ENCODE measurements around the gene SYCP2. TPM values are rescaled to one million over a fixed set of nuclear protein-coding genes. Genes with fewer than 3 reads are reported as not detected.
A peak's percentile ranks its signal among the peaks of the same experiment; 100 is the strongest.

SYCP2 gene, protein sequence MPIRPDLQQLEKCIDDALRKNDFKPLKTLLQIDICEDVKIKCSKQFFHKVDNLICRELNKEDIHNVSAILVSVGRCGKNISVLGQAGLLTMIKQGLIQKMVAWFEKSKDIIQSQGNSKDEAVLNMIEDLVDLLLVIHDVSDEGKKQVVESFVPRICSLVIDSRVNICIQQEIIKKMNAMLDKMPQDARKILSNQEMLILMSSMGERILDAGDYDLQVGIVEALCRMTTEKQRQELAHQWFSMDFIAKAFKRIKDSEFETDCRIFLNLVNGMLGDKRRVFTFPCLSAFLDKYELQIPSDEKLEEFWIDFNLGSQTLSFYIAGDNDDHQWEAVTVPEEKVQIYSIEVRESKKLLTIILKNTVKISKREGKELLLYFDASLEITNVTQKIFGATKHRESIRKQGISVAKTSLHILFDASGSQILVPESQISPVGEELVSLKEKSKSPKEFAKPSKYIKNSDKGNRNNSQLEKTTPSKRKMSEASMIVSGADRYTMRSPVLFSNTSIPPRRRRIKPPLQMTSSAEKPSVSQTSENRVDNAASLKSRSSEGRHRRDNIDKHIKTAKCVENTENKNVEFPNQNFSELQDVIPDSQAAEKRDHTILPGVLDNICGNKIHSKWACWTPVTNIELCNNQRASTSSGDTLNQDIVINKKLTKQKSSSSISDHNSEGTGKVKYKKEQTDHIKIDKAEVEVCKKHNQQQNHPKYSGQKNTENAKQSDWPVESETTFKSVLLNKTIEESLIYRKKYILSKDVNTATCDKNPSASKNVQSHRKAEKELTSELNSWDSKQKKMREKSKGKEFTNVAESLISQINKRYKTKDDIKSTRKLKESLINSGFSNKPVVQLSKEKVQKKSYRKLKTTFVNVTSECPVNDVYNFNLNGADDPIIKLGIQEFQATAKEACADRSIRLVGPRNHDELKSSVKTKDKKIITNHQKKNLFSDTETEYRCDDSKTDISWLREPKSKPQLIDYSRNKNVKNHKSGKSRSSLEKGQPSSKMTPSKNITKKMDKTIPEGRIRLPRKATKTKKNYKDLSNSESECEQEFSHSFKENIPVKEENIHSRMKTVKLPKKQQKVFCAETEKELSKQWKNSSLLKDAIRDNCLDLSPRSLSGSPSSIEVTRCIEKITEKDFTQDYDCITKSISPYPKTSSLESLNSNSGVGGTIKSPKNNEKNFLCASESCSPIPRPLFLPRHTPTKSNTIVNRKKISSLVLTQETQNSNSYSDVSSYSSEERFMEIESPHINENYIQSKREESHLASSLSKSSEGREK (N-terminal part only)
- total RNA-seq (3.1 TPM), polyA plus RNA-seq (ENCODE audit: insufficient read depth in 1 of 8, insufficient read length in 8 of 8, low replicate concordance in 1 of 8) (1 to 10 TPM; 2.1 to 6.0 (median 3.2) TPM)
- long read RNA-seq, donor 1 = 0 reads
- long read RNA-seq, donor 2 = 0 reads
- long read RNA-seq, donor 3 = 0 reads
- long read RNA-seq, donor 4 = 0 reads
- long read RNA-seq, donor 5 = 0 reads
- long read RNA-seq, donor 6 = 0 reads
- long read RNA-seq, donor 7, partial matches to known transcripts = 0 of 14 reads
- long read RNA-seq, donor 7, other reads (novel, unspliced or antisense) = 14 of 14 reads
- long read RNA-seq, donor 8 = 0 reads
- long read RNA-seq, donor 9 = 0 reads
- long read RNA-seq, donor 10 = 0 reads
- long read RNA-seq, donor 11 = 0 reads

DNA sequence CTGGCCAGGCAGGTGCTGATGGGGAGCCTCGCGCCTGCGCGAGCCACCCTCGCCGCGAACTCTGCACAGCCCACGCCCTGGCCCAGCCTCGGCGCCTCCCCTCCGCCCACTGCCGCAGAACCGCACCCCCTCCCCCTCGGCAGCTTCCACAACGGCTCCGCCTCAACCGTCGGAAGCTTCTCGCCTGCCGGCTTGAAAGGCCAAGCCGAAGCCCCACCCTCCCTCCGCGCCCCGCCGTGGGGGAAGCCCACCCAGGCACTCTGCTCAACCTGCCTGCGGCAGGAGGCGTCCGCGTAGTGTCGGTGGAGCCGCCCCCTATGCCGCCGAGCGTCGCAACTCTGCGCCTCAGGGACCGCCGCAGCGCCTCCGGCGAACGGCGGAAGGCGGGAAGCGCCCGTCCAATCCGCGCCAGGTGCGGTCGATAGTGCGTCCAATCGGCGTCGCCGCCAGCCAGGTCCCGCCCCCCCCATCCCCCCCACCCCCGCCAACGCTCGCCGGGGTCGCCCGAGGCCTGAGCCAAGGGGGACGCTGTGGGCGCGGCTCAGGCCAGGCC, at the start of gene SYCP2:
Gene SYCP2 (minus strand): TSS at position 342 of the 553 bp plus-strand sequence. CDS start 11,224 bp downstream, outside the sequence.
- Histone ChIP-seq H3K4me1 (ENCODE audit: control insufficient read depth, insufficient read depth, low read length) (peaks cover 9% of the 10 kb centered on the region), H3K36me3 (ENCODE audit: control insufficient read depth, insufficient read depth, low read length) (no peaks in the 10 kb centered on the region), H3K27ac (ENCODE audit: low read length) (peak within 1 kb of the TSS; percentile 67), H3K9me3 (replicated peaks; ENCODE audit: control insufficient read depth, low read depth, low read length) (no peaks in the 10 kb centered on the region), H3K27me3 (ENCODE audit: control insufficient read depth, insufficient read depth, low read length) (no peaks in the 10 kb centered on the region), H3K4me3 (ENCODE audit: low read length) (peak within 1 kb of the TSS; percentile 75)
- peak; percentile 53 for DNase-seq
- 28% methylated on average over 49 of the region's 65 CpGs for WGBS (ENCODE audit: insufficient coverage)

DNA sequence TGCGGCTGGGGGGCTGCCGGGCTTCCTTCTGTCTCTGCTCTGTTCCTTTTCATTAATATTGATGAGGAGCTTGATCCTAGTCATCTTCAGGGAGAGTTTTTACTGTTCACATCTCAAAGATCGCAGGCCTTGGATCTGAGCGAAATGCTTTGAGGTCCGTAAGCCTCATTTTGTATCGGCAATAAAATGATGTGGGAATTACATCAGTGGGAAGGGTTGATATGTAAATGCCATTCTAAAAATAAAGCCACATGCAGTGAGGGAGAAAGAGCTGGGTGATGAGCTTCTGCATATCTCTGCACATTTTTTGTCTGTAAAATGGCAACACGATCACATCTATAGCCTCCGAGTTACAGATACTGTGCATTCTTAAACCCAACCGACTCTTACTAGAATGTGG, 49.6 kb upstream of the SYCP2 start:
- H3K36me3 ChIP-seq (ENCODE audit: control insufficient read depth, insufficient read depth, low read length) = no peaks in the 10 kb centered on the region
- no peaks in the 10 kb centered on the region for H3K4me1 ChIP-seq (ENCODE audit: control insufficient read depth, insufficient read depth, low read length)
- no peak for DNase-seq
- 74% methylated on average over 4 of the region's 9 CpGs for WGBS (ENCODE audit: insufficient coverage)
- H3K27ac ChIP-seq (ENCODE audit: low read length) = no peak overlapping the region
- H3K4me3 ChIP-seq (ENCODE audit: low read length) = no peak overlapping the region
- H3K27me3 ChIP-seq (ENCODE audit: control insufficient read depth, insufficient read depth, low read length) = no peaks in the 10 kb centered on the region
- H3K9me3 ChIP-seq (replicated peaks; ENCODE audit: control insufficient read depth, low read depth, low read length) = no peaks in the 10 kb centered on the region

- WGBS (ENCODE audit: insufficient coverage) = 91% methylated on average over 7 of the region's 9 CpGs
These were observed 43.6 kb upstream of the SYCP2 start for GRCh38 chr20:59977086-59977485.

GRCh38 chr20:59976156-59976782, 42.8 kb upstream of the SYCP2 start:
- 44% methylated on average over 4 of the region's 6 CpGs for WGBS (ENCODE audit: insufficient coverage)

More at GRCh38 chr20:59977086-59977485, 43.6 kb upstream of the SYCP2 start:
- no peaks in the 10 kb centered on the region for H3K27me3 ChIP-seq (ENCODE audit: control insufficient read depth, insufficient read depth, low read length)
- no peak overlapping the region for H3K27ac ChIP-seq (ENCODE audit: low read length)
- no peaks in the 10 kb centered on the region for H3K36me3 ChIP-seq (ENCODE audit: control insufficient read depth, insufficient read depth, low read length)
- peaks cover 3% of the 10 kb centered on the region for H3K4me1 ChIP-seq (ENCODE audit: control insufficient read depth, insufficient read depth, low read length)
- DNase-seq = no peak
- H3K9me3 ChIP-seq (replicated peaks; ENCODE audit: control insufficient read depth, low read depth, low read length) = no peaks in the 10 kb centered on the region
- H3K4me3 ChIP-seq (ENCODE audit: low read length) = no peak overlapping the region

DNA sequence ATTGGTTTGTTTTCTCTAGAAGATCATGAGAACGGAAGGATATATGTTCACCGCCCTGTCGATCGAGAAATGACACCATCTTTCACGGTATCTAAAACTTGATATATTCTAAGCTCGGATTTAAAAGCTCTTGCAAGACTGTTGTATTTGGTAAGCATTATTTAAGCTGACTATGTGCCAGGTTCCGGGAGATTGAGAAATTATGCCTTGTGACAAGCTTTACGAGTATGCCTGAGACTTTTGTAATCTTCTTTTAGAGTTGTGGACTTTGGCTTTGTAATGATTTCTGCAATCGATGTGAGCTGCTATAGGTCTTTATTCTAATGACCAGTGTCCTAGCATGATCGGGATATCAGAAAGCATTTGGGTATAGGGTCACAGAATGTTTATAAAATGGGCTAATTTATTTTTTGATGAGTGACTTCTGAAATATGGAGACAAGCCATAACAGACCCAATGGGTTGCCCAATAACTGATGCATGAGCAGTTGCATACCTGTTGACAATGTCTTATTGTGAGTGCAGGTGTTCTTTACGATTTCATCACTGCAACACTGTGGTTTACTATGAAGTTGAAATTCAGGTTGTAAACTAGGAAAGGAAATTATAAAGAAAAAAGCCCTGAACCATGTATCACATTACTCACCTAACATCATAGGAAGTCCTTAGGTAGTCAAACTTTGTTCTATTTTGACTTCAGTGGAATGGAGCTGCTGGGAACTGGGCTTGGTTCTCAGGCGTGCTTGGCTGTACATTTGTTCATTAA, 38.8 kb upstream of the SYCP2 start:
- Histone ChIP-seq H3K27me3 (ENCODE audit: control insufficient read depth, insufficient read depth, low read length) (no peaks in the 10 kb centered on the region), H3K27ac (ENCODE audit: low read length) (no peak overlapping the region), H3K9me3 (replicated peaks; ENCODE audit: control insufficient read depth, low read depth, low read length) (no peaks in the 10 kb centered on the region), H3K36me3 (ENCODE audit: control insufficient read depth, insufficient read depth, low read length) (no peaks in the 10 kb centered on the region), H3K4me3 (ENCODE audit: low read length) (no peak overlapping the region), H3K4me1 (ENCODE audit: control insufficient read depth, insufficient read depth, low read length) (peaks cover 3% of the 10 kb centered on the region)
- DNase-seq = no peak
- WGBS (ENCODE audit: insufficient coverage) = 100% methylated on average over 4 of the region's 12 CpGs

More at GRCh38 chr20:59976156-59976782, 42.8 kb upstream of the SYCP2 start:
- Histone ChIP-seq H3K4me1 (ENCODE audit: control insufficient read depth, insufficient read depth, low read length) (peaks cover 3% of the 10 kb centered on the region), H3K9me3 (replicated peaks; ENCODE audit: control insufficient read depth, low read depth, low read length) (no peaks in the 10 kb centered on the region), H3K27ac (ENCODE audit: low read length) (peak overlapping the region; percentile 6), H3K4me3 (ENCODE audit: low read length) (no peak overlapping the region), H3K36me3 (ENCODE audit: control insufficient read depth, insufficient read depth, low read length) (no peaks in the 10 kb centered on the region), H3K27me3 (ENCODE audit: control insufficient read depth, insufficient read depth, low read length) (no peaks in the 10 kb centered on the region)
- DNase-seq = peak; percentile 41

DNA sequence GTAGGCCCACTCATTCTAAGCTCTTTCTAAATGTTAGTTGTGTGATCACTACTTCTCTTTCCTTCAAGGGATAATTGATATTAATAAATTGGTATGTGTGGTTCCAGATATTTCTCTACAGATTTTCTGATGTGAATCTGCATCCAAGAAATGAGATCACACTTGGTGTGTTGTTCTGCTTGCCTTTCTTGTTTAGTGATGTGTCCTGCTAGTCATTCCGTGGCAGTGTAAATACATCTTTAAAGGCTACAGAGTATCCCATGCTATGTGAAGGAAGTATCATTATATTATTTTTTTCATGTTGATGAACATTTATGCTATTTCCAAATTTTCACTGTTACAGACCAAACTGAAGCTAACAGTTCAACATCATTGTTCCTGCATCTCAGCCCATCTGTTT, 38.0 kb upstream of the SYCP2 start:
- H3K9me3 ChIP-seq (replicated peaks; ENCODE audit: control insufficient read depth, low read depth, low read length) = no peaks in the 10 kb centered on the region
- no CpG with 5 or more reads among the region's 1 CpG for WGBS (ENCODE audit: insufficient coverage)
- H3K27me3 ChIP-seq (ENCODE audit: control insufficient read depth, insufficient read depth, low read length) = no peaks in the 10 kb centered on the region
- no peaks in the 10 kb centered on the region for H3K36me3 ChIP-seq (ENCODE audit: control insufficient read depth, insufficient read depth, low read length)
- H3K4me3 ChIP-seq (ENCODE audit: low read length) = no peak overlapping the region
- DNase-seq = no peak
- peaks cover under 1% of the 10 kb centered on the region for H3K4me1 ChIP-seq (ENCODE audit: control insufficient read depth, insufficient read depth, low read length)
- H3K27ac ChIP-seq (ENCODE audit: low read length) = no peak overlapping the region

DNA sequence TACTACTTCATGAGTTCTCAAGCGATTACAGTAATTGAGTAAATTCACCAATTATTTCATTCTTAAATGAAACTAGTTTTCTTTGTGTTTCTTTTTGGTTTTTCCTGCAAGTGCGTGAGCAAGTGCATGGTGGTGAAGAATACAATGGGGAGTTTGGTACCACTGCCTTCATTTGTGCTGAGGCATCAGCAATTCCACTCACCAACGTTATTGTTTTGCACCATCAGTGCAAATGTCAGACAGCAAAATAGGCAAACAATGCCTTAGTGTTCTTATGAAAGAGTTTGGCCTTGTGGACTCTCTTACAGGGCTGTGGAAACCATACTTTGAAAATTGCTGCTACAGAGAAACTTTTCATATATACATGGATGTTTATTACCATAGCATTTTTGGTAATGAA, 33.0 kb upstream of the SYCP2 start:
- WGBS (ENCODE audit: insufficient coverage) = no CpG with 5 or more reads among the region's 3 CpGs
- Histone ChIP-seq H3K27me3 (ENCODE audit: control insufficient read depth, insufficient read depth, low read length) (no peaks in the 10 kb centered on the region), H3K9me3 (replicated peaks; ENCODE audit: control insufficient read depth, low read depth, low read length) (no peaks in the 10 kb centered on the region), H3K27ac (ENCODE audit: low read length) (no peak overlapping the region), H3K36me3 (ENCODE audit: control insufficient read depth, insufficient read depth, low read length) (no peaks in the 10 kb centered on the region), H3K4me1 (ENCODE audit: control insufficient read depth, insufficient read depth, low read length) (no peaks in the 10 kb centered on the region), H3K4me3 (ENCODE audit: low read length) (no peak overlapping the region)
- no peak for DNase-seq

- no peaks in the 10 kb centered on the region for H3K27me3 ChIP-seq (ENCODE audit: control insufficient read depth, insufficient read depth, low read length)
- no peak for DNase-seq
- 71% methylated on average over 6 of the region's 6 CpGs for WGBS (ENCODE audit: insufficient coverage)
These were observed 28.7 kb upstream of the SYCP2 start for GRCh38 chr20:59962155-59962554.

More at GRCh38 chr20:59962155-59962554, 28.7 kb upstream of the SYCP2 start:
- Histone ChIP-seq H3K4me1 (ENCODE audit: control insufficient read depth, insufficient read depth, low read length) (no peaks in the 10 kb centered on the region), H3K9me3 (replicated peaks; ENCODE audit: control insufficient read depth, low read depth, low read length) (no peaks in the 10 kb centered on the region), H3K27ac (ENCODE audit: low read length) (no peak overlapping the region), H3K36me3 (ENCODE audit: control insufficient read depth, insufficient read depth, low read length) (no peaks in the 10 kb centered on the region), H3K4me3 (ENCODE audit: low read length) (no peak overlapping the region)
